SK-N-MC (cell line): ENCODE data around the gene TSFM.

Experiments used
- EZH2 ChIP-seq: fragments of 200-600 bp; sonication (generic); IDR thresholded peaks from one replicate; pipeline ENCODE4 v1.6.1; 2017; ENCODE audit warnings: antibody characterized with exemption
- FOXP2 ChIP-seq: optimal IDR thresholded peaks from 2 replicates; pipeline ENCODE3; 2011; ENCODE audit warnings: mild to moderate bottlenecking, moderate library complexity; ENCODE audit not compliant: insufficient read depth; ENCODE audit errors: extremely low read length, control extremely low read depth

- TF ChIP-seq FOXP2 (no peak), EZH2 (no peak)
Measured at GRCh38 chr12:57793920-57794319, 11.3 kb downstream of the TSFM start.
